SU-DHL-6 (cell line): ENCODE measurements around the gene SHISA9.

Experiments used
- EZH2phosphoT487 ChIP-seq: fragments of 200-600 bp; sonication (generic), shearing (Covaris generic); conservative IDR thresholded peaks from 2 replicates; pipeline ENCODE4 v1.6.1; 2018; ENCODE audit warnings: mild to moderate bottlenecking, antibody characterized with exemption, low read length, moderate library complexity, mixed read lengths
- TF ChIP-seq, protein P1 (sequence below): fragments of 200-600 bp; sonication (generic); IDR thresholded peaks from one replicate; pipeline ENCODE4 v1.5.1; 2017; ENCODE audit warnings: antibody characterized with exemption, mild to moderate bottlenecking, low read length, moderate library complexity; ENCODE audit not compliant: insufficient read depth, poor library complexity, severe bottlenecking

DNA sequence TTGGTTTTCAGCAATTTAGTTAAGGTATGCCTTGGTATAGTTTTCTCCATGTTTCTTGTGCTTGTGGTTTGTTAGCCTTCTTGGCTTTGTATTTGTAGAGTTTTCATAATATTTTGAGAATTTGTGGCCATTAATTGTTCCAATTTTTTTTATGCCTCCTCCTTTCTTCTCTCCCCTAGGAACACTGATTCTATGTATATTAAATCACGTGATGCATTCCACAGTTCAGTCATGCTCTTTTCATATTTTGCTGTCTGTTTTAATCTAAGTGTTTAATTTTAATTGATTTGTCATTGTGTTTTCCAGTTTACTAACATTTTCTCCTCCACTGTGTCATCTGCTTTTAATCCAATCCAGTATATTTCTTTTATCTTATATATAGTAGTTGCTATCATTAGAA, 263.6 kb downstream of the SHISA9 start:
- TF ChIP-seq, protein P1, sequence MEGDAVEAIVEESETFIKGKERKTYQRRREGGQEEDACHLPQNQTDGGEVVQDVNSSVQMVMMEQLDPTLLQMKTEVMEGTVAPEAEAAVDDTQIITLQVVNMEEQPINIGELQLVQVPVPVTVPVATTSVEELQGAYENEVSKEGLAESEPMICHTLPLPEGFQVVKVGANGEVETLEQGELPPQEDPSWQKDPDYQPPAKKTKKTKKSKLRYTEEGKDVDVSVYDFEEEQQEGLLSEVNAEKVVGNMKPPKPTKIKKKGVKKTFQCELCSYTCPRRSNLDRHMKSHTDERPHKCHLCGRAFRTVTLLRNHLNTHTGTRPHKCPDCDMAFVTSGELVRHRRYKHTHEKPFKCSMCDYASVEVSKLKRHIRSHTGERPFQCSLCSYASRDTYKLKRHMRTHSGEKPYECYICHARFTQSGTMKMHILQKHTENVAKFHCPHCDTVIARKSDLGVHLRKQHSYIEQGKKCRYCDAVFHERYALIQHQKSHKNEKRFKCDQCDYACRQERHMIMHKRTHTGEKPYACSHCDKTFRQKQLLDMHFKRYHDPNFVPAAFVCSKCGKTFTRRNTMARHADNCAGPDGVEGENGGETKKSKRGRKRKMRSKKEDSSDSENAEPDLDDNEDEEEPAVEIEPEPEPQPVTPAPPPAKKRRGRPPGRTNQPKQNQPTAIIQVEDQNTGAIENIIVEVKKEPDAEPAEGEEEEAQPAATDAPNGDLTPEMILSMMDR = no peak
- TF ChIP-seq EZH2phosphoT487 = no peak
